K562 (cell line): ENCODE results near the gene CTNNBL1. TPM values are rescaled to one million over a fixed set of nuclear protein-coding genes. Genes with fewer than 3 reads are reported as not detected.

Source experiments
- NFE2 ChIP-seq: IDR thresholded peaks from 2 replicates; pipeline ENCODE4 v1.6.1; 2014; ENCODE audit warnings: antibody characterized with exemption, low read depth
- RFX5 ChIP-seq: IDR thresholded peaks from 2 replicates; pipeline ENCODE4 v1.6.1; 2011; ENCODE audit warnings: low read depth, mild to moderate bottlenecking, improper control_type of control experiment, low read length
- polyA plus RNA-seq, 8 experiments: library from polyadenylated mRNA; depleted of rRNA in 4 of 8; stranded (reverse) in 5 of 8; unstranded in 3 of 8; fragments of >200 nt; fragmentation: Nextera tagmentation in 2 of 8; fragmentation: Illumina TruSeq in 1 of 8; extraction: Ambion mirVana in 2 of 8; extraction: Trizol in 1 of 8; gene quantifications; 2 replicates each; pipeline versions ENCODE4 v1.2.1 to v1.2.3, GENCODE V29; 2011 to 2014; ENCODE audit warnings: inconsistent platforms in 1 of 8, missing spikeins in 1 of 8
- total RNA-seq, 7 experiments: library from RNA; depleted of rRNA in 6 of 7; stranded (reverse); fragments of >200 nt in 6 of 7; fragmentation: Illumina TruSeq in 2 of 7; extraction: Trizol in 2 of 7; gene quantifications; 2 replicates each; pipeline versions ENCODE4 v1.2.1 to v1.2.3, GENCODE V29; 2011 to 2021; ENCODE audit warnings: low replicate concordance in 1 of 7
- TF ChIP-seq, protein P1 (sequence below), 2 experiments: fragments of 450-650 bp; formaldehyde crosslinking in 1 of 2; IDR thresholded peaks; 2 replicates each; pipeline versions ENCODE4 v1.4.0 to v1.6.1; 2014 to 2020; ENCODE audit warnings: mild to moderate bottlenecking in 2 of 2, borderline replicate concordance in 1 of 2, low read depth in 1 of 2

CTNNBL1 gene
- total and polyA plus RNA-seq, 9 of the 15 experiments (the other 6 are each of a cell fraction or from before 2014, with no cell fraction given): 32.4 to 85.6 (median 43.6) TPM

DNA sequence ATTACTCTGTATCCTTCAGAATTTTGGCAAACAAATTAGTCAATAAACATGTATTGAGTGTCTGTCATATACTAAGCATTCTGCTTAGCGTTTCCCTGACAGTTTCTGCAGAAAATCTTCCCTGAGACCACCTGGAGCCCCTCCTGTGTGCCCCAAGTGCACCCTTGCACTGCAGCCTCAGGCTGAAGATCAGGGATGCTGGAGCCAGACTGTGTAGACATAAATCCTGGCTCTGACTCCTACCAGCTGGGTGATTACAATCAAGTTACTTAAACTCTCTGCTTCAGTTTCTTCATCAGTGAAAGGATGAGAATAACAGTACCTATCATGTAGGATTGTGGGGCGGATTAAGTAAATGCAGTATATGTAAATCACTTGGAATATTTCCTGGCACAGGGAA is 155.7 kb downstream of the CTNNBL1 start (continued):
- TF ChIP-seq, protein P1, sequence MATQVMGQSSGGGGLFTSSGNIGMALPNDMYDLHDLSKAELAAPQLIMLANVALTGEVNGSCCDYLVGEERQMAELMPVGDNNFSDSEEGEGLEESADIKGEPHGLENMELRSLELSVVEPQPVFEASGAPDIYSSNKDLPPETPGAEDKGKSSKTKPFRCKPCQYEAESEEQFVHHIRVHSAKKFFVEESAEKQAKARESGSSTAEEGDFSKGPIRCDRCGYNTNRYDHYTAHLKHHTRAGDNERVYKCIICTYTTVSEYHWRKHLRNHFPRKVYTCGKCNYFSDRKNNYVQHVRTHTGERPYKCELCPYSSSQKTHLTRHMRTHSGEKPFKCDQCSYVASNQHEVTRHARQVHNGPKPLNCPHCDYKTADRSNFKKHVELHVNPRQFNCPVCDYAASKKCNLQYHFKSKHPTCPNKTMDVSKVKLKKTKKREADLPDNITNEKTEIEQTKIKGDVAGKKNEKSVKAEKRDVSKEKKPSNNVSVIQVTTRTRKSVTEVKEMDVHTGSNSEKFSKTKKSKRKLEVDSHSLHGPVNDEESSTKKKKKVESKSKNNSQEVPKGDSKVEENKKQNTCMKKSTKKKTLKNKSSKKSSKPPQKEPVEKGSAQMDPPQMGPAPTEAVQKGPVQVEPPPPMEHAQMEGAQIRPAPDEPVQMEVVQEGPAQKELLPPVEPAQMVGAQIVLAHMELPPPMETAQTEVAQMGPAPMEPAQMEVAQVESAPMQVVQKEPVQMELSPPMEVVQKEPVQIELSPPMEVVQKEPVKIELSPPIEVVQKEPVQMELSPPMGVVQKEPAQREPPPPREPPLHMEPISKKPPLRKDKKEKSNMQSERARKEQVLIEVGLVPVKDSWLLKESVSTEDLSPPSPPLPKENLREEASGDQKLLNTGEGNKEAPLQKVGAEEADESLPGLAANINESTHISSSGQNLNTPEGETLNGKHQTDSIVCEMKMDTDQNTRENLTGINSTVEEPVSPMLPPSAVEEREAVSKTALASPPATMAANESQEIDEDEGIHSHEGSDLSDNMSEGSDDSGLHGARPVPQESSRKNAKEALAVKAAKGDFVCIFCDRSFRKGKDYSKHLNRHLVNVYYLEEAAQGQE (IDR thresholded peaks at IDR 0.05; ENCODE audit: borderline replicate concordance): no peak
- TF ChIP-seq, protein P1 (CRISPR knock-in tag; IDR thresholded peaks at IDR 0.05; ENCODE audit: low read depth): no peak
- no peak for TF ChIP-seq NFE2
- TF ChIP-seq RFX5: no peak
